HUES6 (cell line): Measurements from ENCODE around the gene ADD1.
"Not testable (repeated sequence)": the region's sequence is repeated elsewhere in the genome, so short reads cannot be mapped to it uniquely, and the experiment has no call there.

Source experiments
- H3K27ac ChIP-seq: 2 replicates; pipeline ENCODE4 v1.7.0; 2013; ENCODE audit warnings: low read depth, mild to moderate bottlenecking, low read length, inconsistent platforms
- H3K27me3 ChIP-seq: 2 replicates; pipeline ENCODE4 v1.6.1; 2013; ENCODE audit warnings: low read length; ENCODE audit not compliant: control insufficient read depth, insufficient read depth
- H3K36me3 ChIP-seq: 2 replicates; pipeline ENCODE4 v1.6.1; 2013; ENCODE audit warnings: low read length; ENCODE audit not compliant: control insufficient read depth, insufficient read depth
- H3K4me1 ChIP-seq: 2 replicates; pipeline ENCODE4 v1.6.1; 2013; ENCODE audit warnings: low read length; ENCODE audit not compliant: control insufficient read depth, insufficient read depth
- H3K4me3 ChIP-seq: 2 replicates; pipeline ENCODE4 v1.5.1; 2013; ENCODE audit warnings: low read depth, low read length
- H3K9ac ChIP-seq: one replicate; pipeline ENCODE4 v1.6.1; 2013; ENCODE audit warnings: mild to moderate bottlenecking, low read length
- H3K9me3 ChIP-seq: 2 replicates; pipeline ENCODE4 v1.6.1; 2013; ENCODE audit warnings: low read depth, low read length; ENCODE audit not compliant: control insufficient read depth, insufficient read depth

ADD1 gene

GRCh38 chr4:2940267-2941137 is 96.9 kb downstream of the ADD1 start:
- Histone ChIP-seq H3K9ac (no peak overlapping the region), H3K4me1 (peaks cover 13% of the 10 kb centered on the region; the same call in 1 of the 2 replicates), H3K9me3 (no peaks in the 10 kb centered on the region), H3K36me3 (peaks cover 89% of the 10 kb centered on the region), H3K27ac (no peak overlapping the region), H3K27me3 (no peaks in the 10 kb centered on the region), H3K4me3 (no peak overlapping the region)

DNA sequence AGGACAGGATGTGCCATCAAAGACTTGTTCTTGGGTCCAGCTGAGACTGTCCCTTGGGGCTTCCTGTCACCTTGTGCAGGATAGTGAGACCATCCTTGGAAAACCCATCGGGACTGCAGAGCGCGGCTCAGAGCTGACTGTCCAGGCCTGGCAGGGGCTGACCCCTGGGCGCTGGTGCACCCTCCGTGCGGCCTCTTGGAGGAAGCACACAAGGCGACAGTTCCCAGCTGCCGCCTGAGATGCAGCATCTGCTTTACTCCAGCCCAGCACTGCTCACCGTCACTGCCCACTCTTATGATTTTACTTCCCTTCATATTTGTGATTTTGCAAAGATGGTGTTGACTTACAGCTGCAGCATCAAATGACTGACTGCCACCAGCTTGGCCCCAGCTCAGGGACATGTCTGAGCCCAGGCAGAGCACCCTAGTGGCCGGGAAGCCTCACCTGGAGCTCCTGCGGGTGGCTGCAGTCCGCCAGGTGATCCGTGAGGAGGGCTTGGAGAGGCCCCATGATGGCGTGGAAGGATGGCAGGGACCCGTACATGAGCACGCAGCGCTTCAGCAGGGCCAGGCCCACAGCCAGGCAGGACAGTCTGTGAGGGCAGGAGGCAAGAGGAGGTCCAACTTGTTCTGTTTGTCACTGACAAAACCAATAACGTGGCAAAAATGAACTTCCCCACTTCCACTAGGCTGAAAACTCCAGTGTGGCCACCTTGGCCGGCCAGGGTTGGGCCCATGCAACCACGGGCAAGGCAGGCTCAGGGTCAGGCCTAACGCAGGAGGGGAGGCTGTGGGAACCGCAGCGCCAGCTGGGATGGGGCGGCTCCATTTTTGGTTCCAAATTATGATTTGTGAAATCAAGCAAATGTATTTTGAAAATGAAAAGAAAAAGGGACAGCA is 97.7 kb downstream of the ADD1 start:
- Histone ChIP-seq H3K27ac (no peak overlapping the region), H3K4me3 (no peak overlapping the region), H3K27me3 (no peaks in the 10 kb centered on the region), H3K9me3 (no peaks in the 10 kb centered on the region), H3K4me1 (peaks cover 9% of the 10 kb centered on the region; the same call in 1 of the 2 replicates), H3K36me3 (peaks cover 97% of the 10 kb centered on the region), H3K9ac (no peak overlapping the region)

- peaks cover 6% of the 10 kb centered on the region; the same call in 1 of the 2 replicates for H3K4me1 ChIP-seq
- H3K36me3 ChIP-seq, result peaks cover 97% of the 10 kb centered on the region
- H3K27ac ChIP-seq, result no peak overlapping the region
Measured at GRCh38 chr4:2942037-2942531, 98.4 kb downstream of the ADD1 start.

DNA sequence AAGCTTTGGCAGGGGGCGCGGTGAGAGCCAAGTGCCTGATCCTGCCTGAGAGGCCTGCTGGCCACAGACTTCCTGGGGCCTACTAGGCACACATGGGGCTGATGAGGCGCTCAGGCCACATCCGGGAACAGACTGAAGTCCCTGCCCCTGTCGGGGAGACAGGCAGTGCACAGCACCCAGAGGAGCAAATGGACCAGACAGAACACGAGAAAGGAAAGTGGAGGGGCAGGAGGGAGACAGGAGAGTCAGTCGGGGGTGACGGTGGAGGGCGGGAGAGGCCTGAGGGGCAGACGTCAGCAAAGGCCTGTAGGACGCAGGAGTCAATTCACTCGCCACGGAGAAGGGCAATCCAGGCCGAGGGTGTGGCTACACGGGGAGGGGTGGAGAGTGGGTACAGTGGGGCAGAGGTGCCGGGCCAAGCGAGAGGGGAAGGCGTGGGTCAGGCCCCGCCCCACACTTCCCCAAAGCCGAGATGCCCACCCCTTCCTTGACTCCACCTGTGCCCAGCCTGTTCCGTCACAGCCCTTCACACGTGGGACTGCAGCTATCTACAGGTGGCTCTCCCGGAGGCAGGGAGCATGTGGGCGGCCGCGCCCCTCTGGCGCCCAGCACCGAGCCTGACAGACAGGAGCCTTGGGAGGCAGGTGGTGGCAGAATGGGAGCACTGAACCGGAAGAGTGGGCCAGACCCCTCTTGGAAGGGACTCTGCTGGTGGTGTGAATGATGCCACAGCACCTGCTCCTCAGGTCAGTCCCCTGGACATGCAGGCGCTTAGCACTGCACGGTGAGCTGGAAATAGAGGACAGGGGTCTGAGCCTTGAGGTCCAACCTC is 99.1 kb downstream of the ADD1 start:
- no peaks in the 10 kb centered on the region for H3K4me1 ChIP-seq
- no peaks in the 10 kb centered on the region for H3K27me3 ChIP-seq
- no peak overlapping the region for H3K4me3 ChIP-seq
- H3K9me3 ChIP-seq, result no peaks in the 10 kb centered on the region
- no peak overlapping the region for H3K27ac ChIP-seq
- peaks cover 97% of the 10 kb centered on the region for H3K36me3 ChIP-seq
- H3K9ac ChIP-seq, result no peak overlapping the region

More at GRCh38 chr4:2942037-2942531, 98.4 kb downstream of the ADD1 start:
- Histone ChIP-seq H3K4me3 (no peak overlapping the region), H3K9ac (no peak overlapping the region), H3K9me3 (no peaks in the 10 kb centered on the region), H3K27me3 (no peaks in the 10 kb centered on the region)

DNA sequence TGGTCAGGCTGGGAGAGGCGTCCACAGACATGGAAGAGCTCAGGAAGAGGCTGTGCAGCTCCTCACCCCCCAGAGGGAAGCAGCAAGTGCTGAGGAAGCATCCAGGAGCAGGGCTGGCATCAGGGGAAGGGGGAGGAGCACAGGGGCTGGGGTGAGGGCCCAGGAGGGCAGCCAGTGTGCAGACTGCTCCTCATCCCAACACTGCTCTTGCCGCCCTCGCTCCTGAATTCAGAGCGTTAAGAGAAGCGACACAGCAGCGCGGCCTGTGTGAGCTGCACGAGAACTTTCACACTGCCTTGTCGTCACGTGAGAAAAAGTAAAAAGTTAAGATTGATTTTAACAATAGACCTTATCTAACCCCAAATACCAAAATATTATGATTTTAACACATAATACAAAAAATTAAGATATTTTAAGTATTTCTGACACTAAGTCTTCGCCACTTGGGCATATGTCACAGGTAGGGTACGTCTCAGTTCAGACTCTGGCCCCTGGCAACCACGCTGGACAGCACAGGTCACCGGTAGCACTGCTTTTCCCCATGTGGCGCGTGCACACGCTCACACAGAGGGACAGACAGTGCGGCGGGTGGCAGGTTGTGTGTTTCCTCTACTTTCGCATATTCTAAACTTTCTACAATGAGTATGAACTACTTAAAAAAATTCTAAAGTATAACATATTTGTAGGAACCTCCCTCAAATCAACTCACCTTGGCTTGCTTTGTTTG is 99.9 kb downstream of the ADD1 start:
- H3K36me3 ChIP-seq, result peaks cover 97% of the 10 kb centered on the region

DNA sequence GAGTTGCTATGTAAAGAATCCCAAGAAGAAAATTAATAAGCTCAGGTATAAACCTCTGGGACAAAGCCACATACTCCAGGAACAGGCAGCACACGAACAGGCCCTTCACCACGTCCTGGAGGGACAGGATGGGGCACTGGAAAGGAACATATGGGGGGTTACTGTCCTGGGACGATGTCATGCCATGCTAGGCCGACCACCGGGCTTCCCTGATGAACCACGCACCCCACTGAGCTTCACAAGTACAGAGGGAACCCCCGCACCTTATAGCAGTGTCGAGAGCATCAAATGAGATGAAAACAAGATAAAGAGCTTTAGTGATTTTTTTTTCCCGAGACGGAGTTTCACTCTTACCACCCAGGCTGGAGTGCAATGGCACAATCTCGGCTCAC is 100.4 kb downstream of the ADD1 start:
- Histone ChIP-seq H3K9me3 (no peaks in the 10 kb centered on the region), H3K4me1 (no peaks in the 10 kb centered on the region), H3K4me3 (no peak overlapping the region), H3K36me3 (peaks cover 97% of the 10 kb centered on the region), H3K27ac (no peak overlapping the region), H3K9ac (no peak overlapping the region), H3K27me3 (no peaks in the 10 kb centered on the region)

More for the DNA sequence above, 99.9 kb downstream of the ADD1 start:
- H3K27ac ChIP-seq, result no peak overlapping the region
- H3K9ac ChIP-seq, result no peak overlapping the region
- H3K4me3 ChIP-seq, result no peak overlapping the region
- no peaks in the 10 kb centered on the region for H3K9me3 ChIP-seq
- no peaks in the 10 kb centered on the region for H3K27me3 ChIP-seq
- no peaks in the 10 kb centered on the region for H3K4me1 ChIP-seq

DNA sequence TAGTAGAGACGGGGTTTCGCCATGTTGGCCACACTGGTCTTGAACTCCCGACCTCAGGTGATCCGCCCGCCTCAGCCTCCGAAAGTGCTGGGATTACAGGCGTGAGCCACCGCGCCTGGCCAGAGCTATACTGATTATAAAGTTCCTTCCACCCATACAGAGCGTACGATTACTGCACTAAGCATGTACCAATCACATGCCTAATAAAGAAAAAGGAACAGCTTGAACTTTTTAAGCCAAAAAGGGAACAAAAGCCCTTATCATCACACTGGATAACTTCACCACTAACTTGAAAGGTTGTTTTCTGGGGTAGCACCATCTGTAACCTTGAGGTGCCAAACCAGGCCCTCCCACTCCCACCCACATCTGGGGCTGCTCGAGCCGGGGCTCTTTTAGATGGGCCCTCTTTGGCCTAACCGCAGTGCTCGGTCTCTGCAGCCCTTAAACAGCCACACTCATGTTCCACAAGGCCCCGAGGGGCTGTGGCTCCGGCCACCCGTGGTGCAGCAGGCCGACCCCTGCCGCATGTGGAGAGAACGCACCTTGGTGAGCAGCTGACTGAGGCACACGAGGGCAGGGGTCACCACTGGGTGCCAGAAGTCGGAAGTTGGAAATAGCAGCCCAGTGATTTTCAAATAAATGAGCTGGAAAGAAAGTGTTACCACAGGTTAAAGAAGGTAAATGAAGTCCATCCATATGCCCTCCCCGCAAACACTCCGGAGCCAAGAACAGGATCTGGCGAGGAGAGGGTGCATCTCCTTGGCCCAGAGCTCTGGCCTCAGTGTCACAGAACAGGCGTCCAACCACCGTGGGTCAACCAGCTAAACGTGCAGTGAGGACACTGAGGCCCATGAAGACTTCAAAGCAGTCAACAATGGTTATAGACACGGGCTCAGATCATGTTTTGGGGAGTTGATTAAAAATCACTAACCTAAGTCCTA is 101.2 kb downstream of the ADD1 start:
- no peaks in the 10 kb centered on the region for H3K27me3 ChIP-seq
- no peak overlapping the region for H3K27ac ChIP-seq
- no peaks in the 10 kb centered on the region for H3K4me1 ChIP-seq
- H3K36me3 ChIP-seq, result peaks cover 97% of the 10 kb centered on the region
- H3K4me3 ChIP-seq, result no peak overlapping the region
- H3K9me3 ChIP-seq, result no peaks in the 10 kb centered on the region
- no peak overlapping the region for H3K9ac ChIP-seq

- H3K4me1 ChIP-seq, H3K9ac ChIP-seq, H3K9me3 ChIP-seq, H3K27me3 ChIP-seq, H3K27ac ChIP-seq, H3K4me3 ChIP-seq: not testable (repeated sequence)
- H3K36me3 ChIP-seq, result peaks cover 97% of the 10 kb centered on the region
Measured at GRCh38 chr4:2945619-2946604, 102.3 kb downstream of the ADD1 start.
